Measurements from ENCODE around the gene IQGAP2. TPM values are rescaled to one million over a fixed set of nuclear protein-coding genes. Genes with fewer than 3 reads are reported as not detected.

The IQGAP2 gene
- polyA plus RNA-seq, 1 donor (not counting 4 experiments of a cell fraction or from before 2014, with no cell fraction given): 0.14 TPM

DNA sequence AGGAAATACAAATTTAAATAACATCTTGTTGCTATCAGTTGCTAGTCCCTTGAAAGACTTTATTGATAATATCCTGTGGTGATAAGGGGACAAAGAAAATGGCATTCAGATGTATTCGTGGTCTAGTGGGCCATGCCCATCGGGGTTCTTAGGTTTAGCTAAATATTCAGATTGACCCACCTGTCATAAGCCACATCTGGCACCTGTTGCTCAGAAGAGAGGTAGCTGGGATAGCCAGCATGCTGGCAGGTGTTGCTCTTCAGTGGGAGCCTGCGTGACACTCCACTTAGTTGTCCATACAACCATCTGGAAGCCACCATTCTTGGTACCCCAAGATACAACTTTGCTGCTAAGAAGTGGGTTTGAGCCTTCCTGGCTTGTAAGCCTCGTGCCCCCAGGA, 183.4 kb downstream of the IQGAP2 start:
- H3K27ac ChIP-seq (ENCODE audit: control insufficient read depth, insufficient read depth, low read length): no peak overlapping the region
- H3K9me3 ChIP-seq (ENCODE audit: control insufficient read depth, low read depth, low read length): no peaks in the 10 kb centered on the region
- H3K9ac ChIP-seq (ENCODE audit: control insufficient read depth, extremely low read depth, insufficient read depth, low read length): no peak overlapping the region
- no peak overlapping the region for H3K4me3 ChIP-seq (ENCODE audit: control insufficient read depth in 2 of 3, extremely low read depth in 1 of 3, insufficient read depth in 2 of 3, low read depth in 1 of 3, low read length in 3 of 3)
- no peak for TF ChIP-seq EZH2 (IDR thresholded peaks at IDR 0.05; ENCODE audit: low read length)
- TF ChIP-seq, protein P1, sequence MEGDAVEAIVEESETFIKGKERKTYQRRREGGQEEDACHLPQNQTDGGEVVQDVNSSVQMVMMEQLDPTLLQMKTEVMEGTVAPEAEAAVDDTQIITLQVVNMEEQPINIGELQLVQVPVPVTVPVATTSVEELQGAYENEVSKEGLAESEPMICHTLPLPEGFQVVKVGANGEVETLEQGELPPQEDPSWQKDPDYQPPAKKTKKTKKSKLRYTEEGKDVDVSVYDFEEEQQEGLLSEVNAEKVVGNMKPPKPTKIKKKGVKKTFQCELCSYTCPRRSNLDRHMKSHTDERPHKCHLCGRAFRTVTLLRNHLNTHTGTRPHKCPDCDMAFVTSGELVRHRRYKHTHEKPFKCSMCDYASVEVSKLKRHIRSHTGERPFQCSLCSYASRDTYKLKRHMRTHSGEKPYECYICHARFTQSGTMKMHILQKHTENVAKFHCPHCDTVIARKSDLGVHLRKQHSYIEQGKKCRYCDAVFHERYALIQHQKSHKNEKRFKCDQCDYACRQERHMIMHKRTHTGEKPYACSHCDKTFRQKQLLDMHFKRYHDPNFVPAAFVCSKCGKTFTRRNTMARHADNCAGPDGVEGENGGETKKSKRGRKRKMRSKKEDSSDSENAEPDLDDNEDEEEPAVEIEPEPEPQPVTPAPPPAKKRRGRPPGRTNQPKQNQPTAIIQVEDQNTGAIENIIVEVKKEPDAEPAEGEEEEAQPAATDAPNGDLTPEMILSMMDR (optimal IDR thresholded peaks at IDR 0.05 in 1 of 3, IDR thresholded peaks at IDR 0.05 in 1 of 3, conservative IDR thresholded peaks at IDR 0.05 in 1 of 3; ENCODE audit: extremely low read depth in 1 of 3, insufficient read depth in 2 of 3, low read length in 3 of 3): no peak
- H3K36me3 ChIP-seq (ENCODE audit: control insufficient read depth in 2 of 2, extremely low read depth in 1 of 2, insufficient read depth in 2 of 2, low read length in 2 of 2): no peaks in the 10 kb centered on the region
- FAIRE-seq (no peak), DNase-seq (ENCODE audit: low read depth, low spot score) (no peak)
- H3K79me2 ChIP-seq (ENCODE audit: control insufficient read depth, insufficient read depth, low read length): no peaks in the 10 kb centered on the region
- H3K9me1 ChIP-seq (ENCODE audit: control insufficient read depth, extremely low read depth, insufficient read depth, low read length): no peaks in the 10 kb centered on the region
- H2AFZ ChIP-seq (ENCODE audit: control insufficient read depth, low read length): no peak overlapping the region
- dilution Hi-C loops (cut with MboI; ENCODE audit: extremely low pct_ligation_motif_present, low sequenced_read_pairs): no loop called here
- no peak overlapping the region for H3K4me2 ChIP-seq (ENCODE audit: control insufficient read depth, extremely low read depth, insufficient read depth, low read depth, low read length)
- H3K27me3 ChIP-seq (ENCODE audit: control insufficient read depth, extremely low read depth, insufficient read depth, low read length): no peaks in the 10 kb centered on the region
- no peaks in the 10 kb centered on the region for H3K4me1 ChIP-seq (ENCODE audit: control insufficient read depth, extremely low read depth, insufficient read depth, low read length)
- no peaks in the 10 kb centered on the region for H4K20me1 ChIP-seq (ENCODE audit: control insufficient read depth, extremely low read depth, insufficient read depth, low read length)

DNA sequence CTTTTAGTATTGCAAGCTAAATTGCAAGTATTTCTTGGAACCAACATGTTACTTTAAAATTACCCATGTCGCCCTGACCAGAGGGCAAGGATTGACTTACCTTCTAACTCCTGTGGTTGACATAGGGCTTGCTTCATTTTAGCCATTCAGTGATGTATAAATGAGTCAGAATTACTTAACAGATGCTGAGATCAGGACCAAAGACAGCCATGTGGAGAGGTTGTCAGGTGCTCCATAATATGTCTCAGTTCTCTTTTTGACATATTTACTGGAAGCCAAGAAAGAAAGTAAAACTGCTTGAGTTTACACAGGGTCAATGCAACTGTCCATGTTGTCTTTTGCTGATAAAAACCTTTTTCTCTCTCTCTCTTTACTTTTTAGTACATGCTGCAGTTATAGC, 186.9 kb downstream of the IQGAP2 start:
- TF ChIP-seq, protein P1 (optimal IDR thresholded peaks at IDR 0.05 in 1 of 3, IDR thresholded peaks at IDR 0.05 in 1 of 3, conservative IDR thresholded peaks at IDR 0.05 in 1 of 3; ENCODE audit: extremely low read depth in 1 of 3, insufficient read depth in 2 of 3, low read length in 3 of 3): no peak
- no peak for TF ChIP-seq EZH2 (IDR thresholded peaks at IDR 0.05; ENCODE audit: low read length)
- H3K4me3 ChIP-seq (ENCODE audit: control insufficient read depth in 2 of 3, extremely low read depth in 1 of 3, insufficient read depth in 2 of 3, low read depth in 1 of 3, low read length in 3 of 3): no peak overlapping the region
- no peak overlapping the region for H2AFZ ChIP-seq (ENCODE audit: control insufficient read depth, low read length)
- DNase-seq (ENCODE audit: low read depth, low spot score) (no peak), FAIRE-seq (no peak)
- H3K27ac ChIP-seq (ENCODE audit: control insufficient read depth, insufficient read depth, low read length): no peak overlapping the region
- H3K9ac ChIP-seq (ENCODE audit: control insufficient read depth, extremely low read depth, insufficient read depth, low read length): no peak overlapping the region
- no peaks in the 10 kb centered on the region for H3K9me1 ChIP-seq (ENCODE audit: control insufficient read depth, extremely low read depth, insufficient read depth, low read length)
- H3K27me3 ChIP-seq (ENCODE audit: control insufficient read depth, extremely low read depth, insufficient read depth, low read length): peaks cover 4% of the 10 kb centered on the region
- dilution Hi-C loops (cut with MboI; ENCODE audit: extremely low pct_ligation_motif_present, low sequenced_read_pairs): no loop called here
- no peaks in the 10 kb centered on the region for H3K4me1 ChIP-seq (ENCODE audit: control insufficient read depth, extremely low read depth, insufficient read depth, low read length)
- no peaks in the 10 kb centered on the region for H3K36me3 ChIP-seq (ENCODE audit: control insufficient read depth in 2 of 2, extremely low read depth in 1 of 2, insufficient read depth in 2 of 2, low read length in 2 of 2)
- H3K79me2 ChIP-seq (ENCODE audit: control insufficient read depth, insufficient read depth, low read length): no peaks in the 10 kb centered on the region
- H3K4me2 ChIP-seq (ENCODE audit: control insufficient read depth, extremely low read depth, insufficient read depth, low read depth, low read length): no peak overlapping the region
- H3K9me3 ChIP-seq (ENCODE audit: control insufficient read depth, low read depth, low read length): no peaks in the 10 kb centered on the region
- no peaks in the 10 kb centered on the region for H4K20me1 ChIP-seq (ENCODE audit: control insufficient read depth, extremely low read depth, insufficient read depth, low read length)

All from keratinocyte (primary cell).